HFFc6 (cell line): Measurements from ENCODE around the gene ZNF839. TPM values are rescaled to one million over a fixed set of nuclear protein-coding genes. Genes with fewer than 3 reads are reported as not detected.
"Not testable (repeated sequence)": the region's sequence is repeated elsewhere in the genome, so short reads cannot be mapped to it uniquely, and the experiment has no call there.

Source experiments
- DNase-seq: peaks from one replicate; pipeline ENCODE4 v3.0.0-alpha.2; 2018
- H3K27ac Mint-ChIP-seq: 2 replicates; pipeline ENCODE4 v1.8.0; 2020; ENCODE audit warnings: mild to moderate bottlenecking, mixed read lengths
- H3K27me3 Mint-ChIP-seq: 2 replicates; pipeline ENCODE4 v1.8.0; 2021; ENCODE audit warnings: mild to moderate bottlenecking, moderate library complexity, mixed read lengths; ENCODE audit not compliant: insufficient read depth
- H3K36me3 Mint-ChIP-seq: 2 replicates; pipeline ENCODE4 v1.8.0; 2021; ENCODE audit warnings: low read depth, mixed read lengths
- H3K4me1 Mint-ChIP-seq: 2 replicates; pipeline ENCODE4 v1.8.0; 2020; ENCODE audit warnings: low read depth, mixed read lengths
- H3K4me3 Mint-ChIP-seq: 2 replicates; pipeline ENCODE4 v1.8.0; 2020; ENCODE audit warnings: mild to moderate bottlenecking, moderate library complexity, mixed read lengths
- H3K9me3 Mint-ChIP-seq: 2 replicates; pipeline ENCODE4 v1.8.0; 2020; ENCODE audit warnings: mild to moderate bottlenecking, mixed read lengths
- CTCF ChIP-seq: fragments of 200-600 bp; sonication (generic); IDR thresholded peaks from 2 replicates; pipeline ENCODE4 v1.5.0; 2021; ENCODE audit warnings: antibody characterized with exemption, mild to moderate bottlenecking
- total RNA-seq, 6 experiments: library from RNA; stranded (reverse); fragmentation: NEBNext Ultra II Directional; extraction: Animal tissue kit (Norgen Biotek cat#: 25700); gene quantifications; 2 replicates in 1 of 6; 3 replicates in 5 of 6; pipeline ENCODE4 v1.2.3, GENCODE V29; 2021

ZNF839 gene
- total RNA-seq, 6 experiments from 2014 or later = 6.7 to 8.3 (median 8.0) TPM

GRCh38 chr14:102346645-102347044 lies 27.1 kb downstream of the ZNF839 start:
- Mint-ChIP-seq H3K36me3 (peaks cover 23% of the 10 kb centered on the region; the same call in 1 of the 2 replicates), H3K4me1 (no peaks in the 10 kb centered on the region), H3K9me3 (no peaks in the 10 kb centered on the region), H3K27ac (no peak overlapping the region), H3K27me3 (no peaks in the 10 kb centered on the region), H3K4me3 (no peak overlapping the region)
- DNase-seq = no peak
- no peak for TF ChIP-seq CTCF

- Mint-ChIP-seq H3K36me3 (peaks cover 19% of the 10 kb centered on the region), H3K27me3 (no peaks in the 10 kb centered on the region), H3K9me3 (no peaks in the 10 kb centered on the region), H3K27ac (no peak overlapping the region), H3K4me1 (no peaks in the 10 kb centered on the region), H3K4me3 (no peak overlapping the region)
- no peak for TF ChIP-seq CTCF
- DNase-seq = no peak
Observed at GRCh38 chr14:102348376-102348775, 28.8 kb downstream of the ZNF839 start.

- no peaks in the 10 kb centered on the region for H3K4me1 Mint-ChIP-seq
- peaks cover 20% of the 10 kb centered on the region for H3K36me3 Mint-ChIP-seq
- H3K9me3 Mint-ChIP-seq = no peaks in the 10 kb centered on the region
- no peak overlapping the region for H3K27ac Mint-ChIP-seq
- no peak for DNase-seq
- no peak for TF ChIP-seq CTCF
- H3K27me3 Mint-ChIP-seq = no peaks in the 10 kb centered on the region
- no peak overlapping the region for H3K4me3 Mint-ChIP-seq
Observed at GRCh38 chr14:102351023-102351422, 31.5 kb downstream of the ZNF839 start.

GRCh38 chr14:102351593-102351992 lies 32.0 kb downstream of the ZNF839 start:
- not testable (repeated sequence) for DNase-seq, H3K27ac Mint-ChIP-seq, H3K9me3 Mint-ChIP-seq, H3K27me3 Mint-ChIP-seq, H3K4me1 Mint-ChIP-seq, H3K4me3 Mint-ChIP-seq
- H3K36me3 Mint-ChIP-seq = peaks cover 21% of the 10 kb centered on the region

- H3K27me3 Mint-ChIP-seq = no peaks in the 10 kb centered on the region
- H3K27ac Mint-ChIP-seq = no peak overlapping the region
- TF ChIP-seq CTCF = no peak
- no peaks in the 10 kb centered on the region for H3K4me1 Mint-ChIP-seq
- DNase-seq = no peak
- H3K4me3 Mint-ChIP-seq = no peak overlapping the region
- peaks cover 26% of the 10 kb centered on the region for H3K36me3 Mint-ChIP-seq
- H3K9me3 Mint-ChIP-seq = no peaks in the 10 kb centered on the region
Observed at GRCh38 chr14:102352213-102352612, 32.7 kb downstream of the ZNF839 start.

- Mint-ChIP-seq H3K36me3 (peaks cover 31% of the 10 kb centered on the region), H3K27ac (no peak overlapping the region), H3K4me3 (no peak overlapping the region), H3K9me3 (no peaks in the 10 kb centered on the region), H3K27me3 (no peaks in the 10 kb centered on the region), H3K4me1 (no peaks in the 10 kb centered on the region)
- TF ChIP-seq CTCF = no peak
- no peak for DNase-seq
Observed at GRCh38 chr14:102353126-102353619, 33.6 kb downstream of the ZNF839 start.
